Lower leg skin (tissue), 3 donors: Measurements from ENCODE around the gene AUTS2.

Source experiments
- CTCF ChIP-seq, 3 donors: fragments of 450-650 bp; IDR thresholded peaks; one replicate each; pipeline ENCODE4 v1.5.1; 2016; ENCODE audit warnings: antibody characterized with exemption in 3 of 3, mild to moderate bottlenecking in 3 of 3, moderate library complexity in 2 of 3
- POLR2A ChIP-seq, 2 donors: fragments of 450-650 bp; IDR thresholded peaks; one replicate each; pipeline ENCODE4 v1.6.1; 2016 to 2017; ENCODE audit warnings: antibody characterized with exemption in 2 of 2, mild to moderate bottlenecking in 1 of 2, moderate library complexity in 1 of 2

GRCh38 chr7:70439651-70440050 is 841.4 kb downstream of the AUTS2 start:
- TF ChIP-seq CTCF (IDR thresholded peaks at IDR 0.05) (no peak), POLR2A (IDR thresholded peaks at IDR 0.05) (no peak)
